K562 (cell line): ENCODE results near the gene HAUS2. TPM values are rescaled to one million over a fixed set of nuclear protein-coding genes. Genes with fewer than 3 reads are reported as not detected.

Experiments used
- CHAMP1 ChIP-seq: fragments of 450-650 bp; IDR thresholded peaks from 2 replicates; pipeline ENCODE4 v1.6.1; 2016; ENCODE audit warnings: mild to moderate bottlenecking
- DACH1 ChIP-seq: fragments of 450-650 bp; IDR thresholded peaks from 2 replicates; pipeline ENCODE4 v1.6.1; 2018; ENCODE audit not compliant: partially characterized antibody
- ETV5 ChIP-seq: sonication (generic); formaldehyde crosslinking; IDR thresholded peaks from 2 replicates; pipeline ENCODE4 v1.4.0; 2020; ENCODE audit warnings: low read depth, mild to moderate bottlenecking, missing genetic modification reagents
- FOXA1 ChIP-seq: fragments of 450-650 bp; IDR thresholded peaks from 2 replicates; pipeline ENCODE4 v1.6.1; 2016; ENCODE audit warnings: mild to moderate bottlenecking, borderline replicate concordance
- FOXP4 ChIP-seq: sonication (generic); formaldehyde crosslinking; IDR thresholded peaks from 2 replicates; pipeline ENCODE4 v1.8.0; 2022; ENCODE audit warnings: mild to moderate bottlenecking, missing genetic modification reagents, borderline replicate concordance
- KDM4B ChIP-seq, 2 experiments: fragments of 450-650 bp in 1 of 2; sonication (generic) in 1 of 2; IDR thresholded peaks; 2 replicates each; pipeline ENCODE4 v1.6.1; 2016 to 2017; ENCODE audit warnings: borderline replicate concordance in 2 of 2, antibody characterized with exemption in 1 of 2, low read depth in 1 of 2, mild to moderate bottlenecking in 1 of 2
- MEF2A ChIP-seq: IDR thresholded peaks from 2 replicates; pipeline ENCODE4 v1.6.1; 2011; ENCODE audit warnings: low read depth, mild to moderate bottlenecking, low read length, moderate library complexity; ENCODE audit not compliant: control insufficient read depth
- PHTF2 ChIP-seq: fragments of 250-450 bp; sonication (Bioruptor Pico); IDR thresholded peaks from 2 replicates; pipeline ENCODE4 v1.5.0; 2021; ENCODE audit warnings: mild to moderate bottlenecking
- POLR3A ChIP-seq: IDR thresholded peaks from 2 replicates; pipeline ENCODE4 v1.6.1; 2011; ENCODE audit warnings: borderline replicate concordance, mild to moderate bottlenecking, moderate library complexity; ENCODE audit not compliant: insufficient read length, insufficient read depth; ENCODE audit errors: extremely low read depth
- RBM25 ChIP-seq: fragments of 200-400 bp; formaldehyde crosslinking; IDR thresholded peaks from 2 replicates; pipeline ENCODE4 v1.6.1; 2018; ENCODE audit warnings: low read length, low read depth, moderate library complexity; ENCODE audit not compliant: severe bottlenecking
- ZBTB40 ChIP-seq, 2 experiments: fragments of 450-650 bp in 1 of 2; sonication (generic) in 1 of 2; formaldehyde crosslinking in 1 of 2; IDR thresholded peaks; 2 replicates each; pipeline versions ENCODE4 v1.7.1 to v1.9.0; 2016 to 2022; ENCODE audit warnings: inconsistent platforms in 1 of 2, mild to moderate bottlenecking in 1 of 2, missing genetic modification reagents in 1 of 2
- ZNF384 ChIP-seq: IDR thresholded peaks from 2 replicates; pipeline ENCODE4 v1.6.1; 2012; ENCODE audit warnings: low read depth, low read length, improper control_type of control experiment
- polyA plus RNA-seq, 8 experiments: library from polyadenylated mRNA; depleted of rRNA in 4 of 8; stranded (reverse) in 5 of 8; unstranded in 3 of 8; fragments of >200 nt; fragmentation: Nextera tagmentation in 2 of 8; fragmentation: Illumina TruSeq in 1 of 8; extraction: Ambion mirVana in 2 of 8; extraction: Trizol in 1 of 8; gene quantifications; 2 replicates each; pipeline versions ENCODE4 v1.2.1 to v1.2.3, GENCODE V29; 2011 to 2014; ENCODE audit warnings: inconsistent platforms in 1 of 8, missing spikeins in 1 of 8
- total RNA-seq, 7 experiments: library from RNA; depleted of rRNA in 6 of 7; stranded (reverse); fragments of >200 nt in 6 of 7; fragmentation: Illumina TruSeq in 2 of 7; extraction: Trizol in 2 of 7; gene quantifications; 2 replicates each; pipeline versions ENCODE4 v1.2.1 to v1.2.3, GENCODE V29; 2011 to 2021; ENCODE audit warnings: low replicate concordance in 1 of 7

Gene HAUS2
- total and polyA plus RNA-seq, 9 of the 15 experiments (the other 6 are each of a cell fraction or from before 2014, with no cell fraction given) = 30.6 to 64.9 (median 54.1) TPM

GRCh38 chr15:42499858-42500609 is 48.6 kb upstream of the HAUS2 start (continued):
- TF ChIP-seq ZBTB40 (IDR thresholded peaks at IDR 0.05) (peak; percentile 56; the same call in 1 of the 2 replicates), ZBTB40 (CRISPR knock-in tag; IDR thresholded peaks at IDR 0.05) (no peak), RBM25 (no peak), CHAMP1 (no peak), FOXA1 (no peak), POLR3A (no peak), DACH1 (peak; percentile 47), ETV5 (CRISPR knock-in tag) (no peak), KDM4B (IDR thresholded peaks at IDR 0.05; ENCODE audit: borderline replicate concordance in 2 of 2, low read depth in 1 of 2) (no peak), PHTF2 (CRISPR knock-in tag) (no peak), FOXP4 (no peak), MEF2A (no peak), ZNF384 (peak; percentile 82)
